Measurements from ENCODE around the gene SELE.

SELE gene

DNA sequence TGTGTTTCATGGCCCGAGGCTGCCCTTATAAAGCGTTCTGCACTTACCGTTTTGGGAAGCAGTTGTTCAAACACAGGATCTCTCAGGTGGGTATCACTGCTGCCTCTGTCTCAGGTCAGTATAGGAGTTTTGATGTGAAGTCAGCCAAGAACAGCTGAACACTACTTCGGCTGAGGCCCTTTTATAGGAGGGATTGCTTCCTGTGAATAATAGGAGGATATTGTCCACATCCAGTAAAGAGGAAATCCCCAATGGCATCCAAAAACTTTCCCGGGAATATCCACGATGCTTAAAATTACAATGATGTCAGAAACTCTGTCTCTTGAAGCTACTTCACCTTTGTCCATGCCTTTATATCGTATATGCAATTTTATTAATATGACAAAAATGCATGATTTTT is at the start of gene SELE:
TSS of gene SELE (minus strand) at position 156 of the 400 bp plus-strand sequence. CDS start 467 bp downstream, outside the sequence.
- TF ChIP-seq, protein P1, sequence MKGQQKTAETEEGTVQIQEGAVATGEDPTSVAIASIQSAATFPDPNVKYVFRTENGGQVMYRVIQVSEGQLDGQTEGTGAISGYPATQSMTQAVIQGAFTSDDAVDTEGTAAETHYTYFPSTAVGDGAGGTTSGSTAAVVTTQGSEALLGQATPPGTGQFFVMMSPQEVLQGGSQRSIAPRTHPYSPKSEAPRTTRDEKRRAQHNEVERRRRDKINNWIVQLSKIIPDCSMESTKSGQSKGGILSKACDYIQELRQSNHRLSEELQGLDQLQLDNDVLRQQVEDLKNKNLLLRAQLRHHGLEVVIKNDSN (IDR thresholded peaks at IDR 0.05), result no peak
- TF ChIP-seq CEBPB (IDR thresholded peaks at IDR 0.05), result no peak
- TF ChIP-seq YY1 (IDR thresholded peaks at IDR 0.05; ENCODE audit: low read depth), result no peak
- no peak for TF ChIP-seq REST (IDR thresholded peaks at IDR 0.05; ENCODE audit: low read depth)
- TF ChIP-seq MAX (IDR thresholded peaks at IDR 0.05), result no peak
- no peak for TF ChIP-seq EP300 (IDR thresholded peaks at IDR 0.05; ENCODE audit: borderline replicate concordance)
- TF ChIP-seq RAD21 (IDR thresholded peaks at IDR 0.05; ENCODE audit: low read depth), result no peak
- no peak for TF ChIP-seq NFIC (IDR thresholded peaks at IDR 0.05)

DNA sequence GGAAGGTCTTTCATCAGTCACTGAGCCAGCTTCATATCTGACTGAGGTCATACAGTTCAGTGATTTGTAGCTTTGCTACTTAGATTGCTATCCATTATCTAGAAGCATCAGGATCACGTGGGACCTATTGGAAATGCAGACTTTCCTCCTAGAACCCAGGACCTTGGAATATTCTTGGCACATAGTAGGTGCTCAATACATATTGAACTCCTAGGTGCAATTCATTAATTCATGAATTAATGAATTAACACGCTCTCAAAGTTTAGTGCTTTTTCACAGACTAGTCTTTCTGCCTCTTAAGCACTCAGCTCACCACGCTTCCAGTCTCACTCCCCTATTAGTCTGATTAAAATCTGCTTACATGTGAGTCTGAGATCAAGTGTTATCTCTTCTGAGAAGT is 48.7 kb upstream of the SELE start:
- TF ChIP-seq TEAD4 (IDR thresholded peaks at IDR 0.05) (no peak), EGR1 (IDR thresholded peaks at IDR 0.05) (no peak), MAX (IDR thresholded peaks at IDR 0.05) (no peak), EP300 (IDR thresholded peaks at IDR 0.05; ENCODE audit: borderline replicate concordance) (no peak), TCF12 (IDR thresholded peaks at IDR 0.05; ENCODE audit: low read depth) (no peak), YY1 (IDR thresholded peaks at IDR 0.05; ENCODE audit: low read depth) (no peak), FOXM1 (IDR thresholded peaks at IDR 0.05; ENCODE audit: borderline replicate concordance, low read depth) (no peak), TAF1 (IDR thresholded peaks at IDR 0.05; ENCODE audit: low read depth) (no peak), ZBTB7A (IDR thresholded peaks at IDR 0.05; ENCODE audit: low read depth) (no peak), CEBPB (IDR thresholded peaks at IDR 0.05) (no peak), REST (IDR thresholded peaks at IDR 0.05; ENCODE audit: low read depth) (no peak), CREB1 (IDR thresholded peaks at IDR 0.05; ENCODE audit: low read depth) (no peak), RAD21 (IDR thresholded peaks at IDR 0.05; ENCODE audit: low read depth) (no peak), NFIC (IDR thresholded peaks at IDR 0.05) (no peak)
- TF ChIP-seq, protein P1 (IDR thresholded peaks at IDR 0.05), result no peak

- TF ChIP-seq RAD21 (IDR thresholded peaks at IDR 0.05; ENCODE audit: low read depth) (no peak), EGR1 (IDR thresholded peaks at IDR 0.05) (no peak), TAF1 (IDR thresholded peaks at IDR 0.05; ENCODE audit: low read depth) (no peak), TCF12 (IDR thresholded peaks at IDR 0.05; ENCODE audit: low read depth) (no peak)
Observed at GRCh38 chr1:169779970-169780369, 46.1 kb upstream of the SELE start.

DNA sequence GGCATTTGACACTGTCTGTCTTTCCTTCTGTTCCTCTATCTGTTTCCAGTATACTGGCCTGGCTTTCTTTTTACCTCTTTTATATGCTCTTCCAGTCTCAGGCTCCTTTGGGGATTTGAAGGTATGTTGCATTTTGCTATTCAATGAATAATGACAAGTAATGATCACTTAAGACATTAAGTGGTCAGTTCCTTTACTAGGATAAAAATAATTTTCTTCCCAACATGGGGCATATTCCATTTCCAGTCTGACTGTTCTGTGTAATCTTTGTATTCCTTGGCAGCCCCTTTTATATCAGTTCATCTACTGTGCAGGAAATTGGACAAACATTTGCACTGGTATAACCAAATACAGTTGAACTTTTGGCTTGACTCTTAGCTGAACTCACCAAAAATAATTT is 45.3 kb upstream of the SELE start:
- TF ChIP-seq RAD21 (IDR thresholded peaks at IDR 0.05; ENCODE audit: low read depth) (no peak), EGR1 (IDR thresholded peaks at IDR 0.05) (no peak), CEBPB (IDR thresholded peaks at IDR 0.05) (no peak), TEAD4 (IDR thresholded peaks at IDR 0.05) (no peak)

- no peak for TF ChIP-seq NFIC (IDR thresholded peaks at IDR 0.05)
- TF ChIP-seq TAF1 (IDR thresholded peaks at IDR 0.05; ENCODE audit: low read depth), result no peak
- TF ChIP-seq REST (IDR thresholded peaks at IDR 0.05; ENCODE audit: low read depth), result no peak
- no peak for TF ChIP-seq ZBTB7A (IDR thresholded peaks at IDR 0.05; ENCODE audit: low read depth)
- TF ChIP-seq CEBPB (IDR thresholded peaks at IDR 0.05), result no peak
- TF ChIP-seq EP300 (IDR thresholded peaks at IDR 0.05; ENCODE audit: borderline replicate concordance), result no peak
- no peak for TF ChIP-seq RAD21 (IDR thresholded peaks at IDR 0.05; ENCODE audit: low read depth)
- no peak for TF ChIP-seq CREB1 (IDR thresholded peaks at IDR 0.05; ENCODE audit: low read depth)
- TF ChIP-seq TEAD4 (IDR thresholded peaks at IDR 0.05), result no peak
- no peak for TF ChIP-seq FOXM1 (IDR thresholded peaks at IDR 0.05; ENCODE audit: borderline replicate concordance, low read depth)
Observed at GRCh38 chr1:169776440-169776839, 42.6 kb upstream of the SELE start.

Measured in Ishikawa (cell line).